CD8-positive, alpha-beta memory T cell (primary cell): Measurements from ENCODE around the gene CYB5B. TPM values are rescaled to one million over a fixed set of nuclear protein-coding genes. Genes with fewer than 3 reads are reported as not detected.

Experiments used
- CTCF ChIA-PET: fragments of 350-600 bp; sonication (Branson Sonifier 250); formaldehyde crosslinking; loops from one replicate; lab custom pipeline; 2021; ENCODE audit warnings: antibody characterized with exemption; lab: Charles Lee
- POLR2A ChIA-PET: fragments of 350-600 bp; sonication (Branson Sonifier 250); formaldehyde crosslinking; loops from one replicate; lab custom pipeline; 2021; ENCODE audit warnings: antibody characterized with exemption; lab: Charles Lee
- DNase-seq, 5 donors: peaks; one replicate each; pipeline versions ENCODE4 v3.0.0 to v3.0.0-alpha.2; 2020 to 2022; ENCODE audit warnings: mixed read lengths in 1 of 5
- H3K27ac ChIP-seq: one replicate; pipeline ENCODE4 v1.7.0; 2013; ENCODE audit warnings: low read depth, mild to moderate bottlenecking, low read length, moderate library complexity
- H3K27me3 ChIP-seq: 2 replicates; pipeline ENCODE4 v1.7.0; 2013; ENCODE audit warnings: low read length, mild to moderate bottlenecking; ENCODE audit not compliant: insufficient read depth, poor library complexity, severe bottlenecking
- H3K36me3 ChIP-seq: 2 replicates; pipeline ENCODE4 v1.7.0; 2013; ENCODE audit warnings: mild to moderate bottlenecking, low read length, moderate library complexity; ENCODE audit not compliant: insufficient read depth
- H3K4me1 ChIP-seq: 2 replicates; pipeline ENCODE4 v1.7.0; 2013; ENCODE audit warnings: mild to moderate bottlenecking, low read length, moderate library complexity; ENCODE audit not compliant: insufficient read depth
- H3K4me3 ChIP-seq: 2 replicates; pipeline ENCODE4 v1.7.0; 2013; ENCODE audit warnings: mild to moderate bottlenecking, low read length
- H3K9me3 ChIP-seq: 2 replicates; pipeline ENCODE4 v1.7.0; 2013; ENCODE audit warnings: mild to moderate bottlenecking, low read length
- H3K27ac Mint-ChIP-seq, 8 donors: one replicate each; pipeline ENCODE4 v1.8.0; 2020 to 2021; ENCODE audit warnings: mixed read lengths in 8 of 8, mild to moderate bottlenecking in 6 of 8, inconsistent platforms in 3 of 8, moderate library complexity in 3 of 8
- H3K27me3 Mint-ChIP-seq, 2 donors: one replicate each; pipeline ENCODE4 v1.8.0; 2020 to 2021; ENCODE audit warnings: mixed read lengths in 2 of 2, mild to moderate bottlenecking in 1 of 2, moderate library complexity in 1 of 2
- H3K36me3 Mint-ChIP-seq, 3 donors: one replicate each; pipeline ENCODE4 v1.8.0; 2020 to 2021; ENCODE audit warnings: mixed read lengths in 3 of 3, inconsistent platforms in 1 of 3, mild to moderate bottlenecking in 1 of 3
- H3K4me1 Mint-ChIP-seq, 3 donors: one replicate each; pipeline ENCODE4 v1.8.0; 2020 to 2021; ENCODE audit warnings: mixed read lengths in 3 of 3, inconsistent platforms in 1 of 3, mild to moderate bottlenecking in 1 of 3
- H3K4me3 Mint-ChIP-seq, 7 donors: one replicate each; pipeline ENCODE4 v1.8.0; 2020 to 2021; ENCODE audit warnings: mixed read lengths in 7 of 7, mild to moderate bottlenecking in 6 of 7, moderate library complexity in 4 of 7, inconsistent platforms in 2 of 7
- H3K9me3 Mint-ChIP-seq, 5 donors: one replicate each; pipeline ENCODE4 v1.8.0; 2020 to 2022; ENCODE audit warnings: mixed read lengths in 5 of 5, mild to moderate bottlenecking in 3 of 5, moderate library complexity in 2 of 5, inconsistent platforms in 1 of 5
- polyA plus RNA-seq: library from polyadenylated mRNA; unstranded; fragments of 300-500 nt; fragmentation: Illumina TruSeq; gene quantifications from one replicate; pipeline ENCODE4 v1.2.3, GENCODE V29; 2021
- total RNA-seq, 2 experiments: library from RNA; stranded (reverse); gene quantifications; one replicate each; pipeline ENCODE4 v1.2.3, GENCODE V29; 2021

CYB5B gene
- total and polyA plus RNA-seq, 3 experiments from 2014 or later, result 115 to 153 (median 152) TPM

- Mint-ChIP-seq H3K4me3 (no peak overlapping the region), H3K27ac (peak overlapping the region in 2 of 8 donors; percentile 27 to 64), H3K9me3 (no peaks in the 10 kb centered on the region), H3K4me1 (no peaks in the 10 kb centered on the region), H3K27me3 (peaks cover 0 to 2% of the 10 kb centered on the region in 2 donors), H3K36me3 (no peaks in the 10 kb centered on the region)
- no peak overlapping the region for H3K27ac ChIP-seq
- H3K27me3 ChIP-seq, result no peaks in the 10 kb centered on the region
- H3K36me3 ChIP-seq, result no peaks in the 10 kb centered on the region
- no peaks in the 10 kb centered on the region for H3K4me1 ChIP-seq
- DNase-seq, result no peak
- H3K4me3 ChIP-seq, result no peak overlapping the region
- ChIA-PET POLR2A (no interaction called here), CTCF (no interaction called here)
- H3K9me3 ChIP-seq, result no peaks in the 10 kb centered on the region
Measured at GRCh38 chr16:69496376-69496775, 72.0 kb downstream of the CYB5B start.

- CTCF ChIA-PET, result no interaction called here
- DNase-seq, result no peak
Measured at GRCh38 chr16:69496896-69497295, 72.5 kb downstream of the CYB5B start.

GRCh38 chr16:69497876-69498596, 73.6 kb downstream of the CYB5B start:
- H3K27ac Mint-ChIP-seq, result no peak overlapping the region
- CTCF ChIA-PET, result no interaction called here

More at GRCh38 chr16:69496896-69497295, 72.5 kb downstream of the CYB5B start:
- no peaks in the 10 kb centered on the region for H3K9me3 Mint-ChIP-seq
- Histone ChIP-seq H3K36me3 (no peaks in the 10 kb centered on the region), H3K27me3 (no peaks in the 10 kb centered on the region), H3K9me3 (no peaks in the 10 kb centered on the region), H3K4me3 (no peak overlapping the region), H3K4me1 (no peaks in the 10 kb centered on the region), H3K27ac (no peak overlapping the region)
- POLR2A ChIA-PET, result no interaction called here
- H3K4me1 Mint-ChIP-seq, result peaks cover 0 to 1% (median under 1%) of the 10 kb centered on the region in 3 donors
- H3K27ac Mint-ChIP-seq, result no peak overlapping the region
- peaks cover 0 to 2% of the 10 kb centered on the region in 2 donors for H3K27me3 Mint-ChIP-seq
- H3K36me3 Mint-ChIP-seq, result no peaks in the 10 kb centered on the region
- H3K4me3 Mint-ChIP-seq, result no peak overlapping the region

GRCh38 chr16:69498926-69499325, 74.5 kb downstream of the CYB5B start:
- H3K27me3 ChIP-seq, result no peaks in the 10 kb centered on the region
- no peaks in the 10 kb centered on the region for H3K36me3 ChIP-seq
- no peak overlapping the region for H3K4me3 ChIP-seq
- no peak overlapping the region for H3K27ac ChIP-seq
- H3K4me1 Mint-ChIP-seq, result peaks cover 0 to 6% (median 3%) of the 10 kb centered on the region in 3 donors
- no peaks in the 10 kb centered on the region for H3K4me1 ChIP-seq
- ChIA-PET CTCF (no interaction called here), POLR2A (interaction anchor here (0.6 kb wide), 1 partner anchor 68 kb away, joined by 4 read pairs; no protein-coding TSS in a partner anchor)
- no peaks in the 10 kb centered on the region for H3K36me3 Mint-ChIP-seq
- H3K27ac Mint-ChIP-seq, result no peak overlapping the region
- H3K27me3 Mint-ChIP-seq, result peaks cover 0 to 2% of the 10 kb centered on the region in 2 donors
- H3K4me3 Mint-ChIP-seq, result no peak overlapping the region
- no peaks in the 10 kb centered on the region for H3K9me3 Mint-ChIP-seq
- H3K9me3 ChIP-seq, result no peaks in the 10 kb centered on the region
- no peak for DNase-seq

More at GRCh38 chr16:69497876-69498596, 73.6 kb downstream of the CYB5B start:
- no peak overlapping the region for H3K4me3 Mint-ChIP-seq
- Histone ChIP-seq H3K4me3 (no peak overlapping the region), H3K36me3 (no peaks in the 10 kb centered on the region), H3K27me3 (no peaks in the 10 kb centered on the region), H3K9me3 (no peaks in the 10 kb centered on the region), H3K27ac (no peak overlapping the region), H3K4me1 (no peaks in the 10 kb centered on the region)
- no peaks in the 10 kb centered on the region for H3K36me3 Mint-ChIP-seq
- POLR2A ChIA-PET, result no interaction called here
- H3K9me3 Mint-ChIP-seq, result no peaks in the 10 kb centered on the region
- DNase-seq, result no peak
- H3K27me3 Mint-ChIP-seq, result peaks cover 0 to 2% of the 10 kb centered on the region in 2 donors
- H3K4me1 Mint-ChIP-seq, result peaks cover 0 to 6% (median 3%) of the 10 kb centered on the region in 3 donors

GRCh38 chr16:69499541-69500230, 75.3 kb downstream of the CYB5B start:
- Mint-ChIP-seq H3K4me3 (no peak overlapping the region), H3K9me3 (no peaks in the 10 kb centered on the region), H3K36me3 (no peaks in the 10 kb centered on the region), H3K4me1 (peaks cover 0 to 6% (median 3%) of the 10 kb centered on the region in 3 donors), H3K27me3 (peaks cover 0 to 2% of the 10 kb centered on the region in 2 donors), H3K27ac (no peak overlapping the region)
- Histone ChIP-seq H3K27me3 (no peaks in the 10 kb centered on the region), H3K4me1 (no peaks in the 10 kb centered on the region), H3K27ac (no peak overlapping the region), H3K9me3 (no peaks in the 10 kb centered on the region), H3K36me3 (no peaks in the 10 kb centered on the region), H3K4me3 (no peak overlapping the region)
- no peak for DNase-seq
- CTCF ChIA-PET, result no interaction called here
- POLR2A ChIA-PET, result interaction anchor here (0.6 kb wide), 1 partner anchor 67 kb away, joined by 4 read pairs; no protein-coding TSS in a partner anchor

- no peaks in the 10 kb centered on the region for H3K9me3 Mint-ChIP-seq
- H3K4me1 Mint-ChIP-seq, result peaks cover 0 to 6% (median 3%) of the 10 kb centered on the region in 3 donors
- H3K4me3 Mint-ChIP-seq, result no peak overlapping the region
- POLR2A ChIA-PET, result no interaction called here
- Histone ChIP-seq H3K36me3 (no peaks in the 10 kb centered on the region), H3K9me3 (no peaks in the 10 kb centered on the region), H3K4me3 (no peak overlapping the region), H3K27me3 (no peaks in the 10 kb centered on the region), H3K27ac (no peak overlapping the region), H3K4me1 (no peaks in the 10 kb centered on the region)
- peaks cover 0 to 2% of the 10 kb centered on the region in 2 donors for H3K27me3 Mint-ChIP-seq
- H3K27ac Mint-ChIP-seq, result no peak overlapping the region
- H3K36me3 Mint-ChIP-seq, result no peaks in the 10 kb centered on the region
- CTCF ChIA-PET, result no interaction called here
- DNase-seq, result no peak
Measured at GRCh38 chr16:69500496-69500895, 76.1 kb downstream of the CYB5B start.

GRCh38 chr16:69501956-69502745, 77.7 kb downstream of the CYB5B start:
- H3K4me1 Mint-ChIP-seq, result peaks cover 0 to 6% (median 3%) of the 10 kb centered on the region in 3 donors
- no peaks in the 10 kb centered on the region for H3K36me3 ChIP-seq
- ChIA-PET POLR2A (no interaction called here), CTCF (no interaction called here)
- no peaks in the 10 kb centered on the region for H3K27me3 ChIP-seq
- H3K4me3 Mint-ChIP-seq, result no peak overlapping the region
- H3K4me1 ChIP-seq, result no peaks in the 10 kb centered on the region
- H3K27ac ChIP-seq, result no peak overlapping the region
- peak overlapping the region in 4 of 8 donors; percentile 2 to 43 (median 28) for H3K27ac Mint-ChIP-seq
- no peaks in the 10 kb centered on the region for H3K36me3 Mint-ChIP-seq
- no peak for DNase-seq
- peaks cover 0 to 2% of the 10 kb centered on the region in 2 donors for H3K27me3 Mint-ChIP-seq
- no peaks in the 10 kb centered on the region for H3K9me3 ChIP-seq
- H3K4me3 ChIP-seq, result no peak overlapping the region
- no peaks in the 10 kb centered on the region for H3K9me3 Mint-ChIP-seq
